Measurements from ENCODE around the gene GOLGB1.
"Not testable (repeated sequence)": the region's sequence is repeated elsewhere in the genome, so short reads cannot be mapped to it uniquely, and the experiment has no call there.

The GOLGB1 gene

GRCh38 chr3:121688747-121689146 is 60.8 kb downstream of the GOLGB1 start:
- not testable (repeated sequence) for DNase-seq (ENCODE audit: low read depth in 2 of 2)

GRCh38 chr3:121681792-121682191 is 67.7 kb downstream of the GOLGB1 start:
- DNase-seq (ENCODE audit: low read depth in 2 of 2): no peak

GRCh38 chr3:121677141-121677540 is 72.4 kb downstream of the GOLGB1 start:
- DNase-seq (ENCODE audit: low read depth in 2 of 2): no peak

- no peak for DNase-seq (ENCODE audit: low read depth in 2 of 2)
Measured at GRCh38 chr3:121670676-121671075, 78.9 kb downstream of the GOLGB1 start.

GRCh38 chr3:121667333-121667732 is 82.2 kb downstream of the GOLGB1 start:
- no peak for DNase-seq (ENCODE audit: low read depth in 2 of 2)

GRCh38 chr3:121665488-121665887 is 84.1 kb downstream of the GOLGB1 start:
- DNase-seq (ENCODE audit: low read depth in 2 of 2): no peak

GRCh38 chr3:121663171-121663847 is 86.2 kb downstream of the GOLGB1 start:
- DNase-seq (ENCODE audit: low read depth in 2 of 2): no peak

GRCh38 chr3:121662742-121663141 is 86.8 kb downstream of the GOLGB1 start:
- DNase-seq (ENCODE audit: low read depth in 2 of 2): no peak

GRCh38 chr3:121661376-121661775 is 88.2 kb downstream of the GOLGB1 start:
- no peak for DNase-seq (ENCODE audit: low read depth in 2 of 2)

GRCh38 chr3:121660356-121661171 is 89.0 kb downstream of the GOLGB1 start, which contains the start of gene HCLS1:
HCLS1 (minus strand) TSS chr3:121660903; CDS start chr3:121658347, 2,556 bp downstream.
- peak; percentile 46 to 50 for DNase-seq (ENCODE audit: low read depth in 2 of 2)

GRCh38 chr3:121659586-121659985 is 90.0 kb downstream of the GOLGB1 start:
- DNase-seq (ENCODE audit: low read depth in 2 of 2): no peak

GRCh38 chr3:121658716-121659435 is 90.7 kb downstream of the GOLGB1 start:
- no peak for DNase-seq (ENCODE audit: low read depth in 2 of 2)

GRCh38 chr3:121654493-121655385 is 94.8 kb downstream of the GOLGB1 start:
- no peak for DNase-seq (ENCODE audit: low read depth in 2 of 2)

- DNase-seq (ENCODE audit: low read depth in 2 of 2): no peak
Measured at GRCh38 chr3:121651684-121652083, 97.9 kb downstream of the GOLGB1 start.

GRCh38 chr3:121649645-121650044 is 99.9 kb downstream of the GOLGB1 start:
- DNase-seq (ENCODE audit: low read depth in 2 of 2): no peak

GRCh38 chr3:121648219-121648958 is 101.2 kb downstream of the GOLGB1 start:
- DNase-seq (ENCODE audit: low read depth in 2 of 2): no peak

- no peak for DNase-seq (ENCODE audit: low read depth in 2 of 2)
Measured at GRCh38 chr3:121645054-121645453, 104.5 kb downstream of the GOLGB1 start.

GRCh38 chr3:121642601-121643314 is 106.8 kb downstream of the GOLGB1 start:
- DNase-seq (ENCODE audit: low read depth in 2 of 2): no peak

GRCh38 chr3:121641127-121641526 is 108.4 kb downstream of the GOLGB1 start:
- no peak for DNase-seq (ENCODE audit: low read depth in 2 of 2)

- no peak for DNase-seq (ENCODE audit: low read depth in 2 of 2)
Measured at GRCh38 chr3:121637922-121638321, 111.6 kb downstream of the GOLGB1 start.
